Measurements from ENCODE around the gene PPP3R1.

DNA sequence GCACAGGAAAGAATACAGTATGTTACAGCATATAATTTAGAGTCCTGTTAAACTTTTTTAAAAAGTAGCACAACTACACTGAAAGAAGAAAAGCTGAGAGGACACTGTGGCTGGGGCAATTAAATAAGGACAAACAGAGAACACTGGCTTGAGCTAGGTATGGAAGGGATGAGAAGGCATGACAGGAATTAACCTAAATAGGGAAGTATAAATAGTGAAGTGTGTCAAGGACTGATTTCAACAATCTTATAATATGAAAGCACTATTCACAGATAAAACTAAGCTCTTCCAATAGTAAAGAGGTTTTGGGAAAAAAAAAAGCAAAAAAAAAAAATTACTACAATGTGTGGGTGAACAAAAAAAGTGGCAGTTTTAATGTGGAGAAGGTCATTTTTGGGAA is 45.5 kb downstream of the PPP3R1 start:
- TF ChIP-seq POLR2AphosphoS5 (IDR thresholded peaks at IDR 0.05; ENCODE audit: low read depth), result no peak
- TF ChIP-seq, protein P1, sequence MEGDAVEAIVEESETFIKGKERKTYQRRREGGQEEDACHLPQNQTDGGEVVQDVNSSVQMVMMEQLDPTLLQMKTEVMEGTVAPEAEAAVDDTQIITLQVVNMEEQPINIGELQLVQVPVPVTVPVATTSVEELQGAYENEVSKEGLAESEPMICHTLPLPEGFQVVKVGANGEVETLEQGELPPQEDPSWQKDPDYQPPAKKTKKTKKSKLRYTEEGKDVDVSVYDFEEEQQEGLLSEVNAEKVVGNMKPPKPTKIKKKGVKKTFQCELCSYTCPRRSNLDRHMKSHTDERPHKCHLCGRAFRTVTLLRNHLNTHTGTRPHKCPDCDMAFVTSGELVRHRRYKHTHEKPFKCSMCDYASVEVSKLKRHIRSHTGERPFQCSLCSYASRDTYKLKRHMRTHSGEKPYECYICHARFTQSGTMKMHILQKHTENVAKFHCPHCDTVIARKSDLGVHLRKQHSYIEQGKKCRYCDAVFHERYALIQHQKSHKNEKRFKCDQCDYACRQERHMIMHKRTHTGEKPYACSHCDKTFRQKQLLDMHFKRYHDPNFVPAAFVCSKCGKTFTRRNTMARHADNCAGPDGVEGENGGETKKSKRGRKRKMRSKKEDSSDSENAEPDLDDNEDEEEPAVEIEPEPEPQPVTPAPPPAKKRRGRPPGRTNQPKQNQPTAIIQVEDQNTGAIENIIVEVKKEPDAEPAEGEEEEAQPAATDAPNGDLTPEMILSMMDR (IDR thresholded peaks at IDR 0.05; ENCODE audit: insufficient read depth, low read length), result no peak

All from HL-60 (cell line).